Measurements from ENCODE around the gene TMEM178B. TPM values are rescaled to one million over a fixed set of nuclear protein-coding genes. Genes with fewer than 3 reads are reported as not detected.
A peak's percentile ranks its signal among the peaks of the same experiment; 100 is the strongest.

The TMEM178B gene
- total RNA-seq, 1 donor from 2014 or later: 49.8 TPM

GRCh38 chr7:141203586-141203985 lies 129.7 kb downstream of the TMEM178B start:
- Mint-ChIP-seq H3K4me1 (ENCODE audit: low read depth, unreplicated experiment) (peaks cover 54% of the 10 kb centered on the region), H3K27me3 (ENCODE audit: unreplicated experiment) (peaks cover 9% of the 10 kb centered on the region), H3K4me3 (ENCODE audit: unreplicated experiment) (peak overlapping the region; percentile 40), H3K9me3 (ENCODE audit: unreplicated experiment) (peaks cover 12% of the 10 kb centered on the region), H3K36me3 (ENCODE audit: unreplicated experiment) (no peaks in the 10 kb centered on the region), H3K27ac (ENCODE audit: unreplicated experiment) (peak overlapping the region; percentile 82)
- DNase-seq: no peak
- no peak for TF ChIP-seq CTCF (IDR thresholded peaks at IDR 0.05; ENCODE audit: partially characterized antibody, unreplicated experiment)

- no peak for DNase-seq
- no peaks in the 10 kb centered on the region for H3K27me3 Mint-ChIP-seq (ENCODE audit: unreplicated experiment)
- H3K4me1 Mint-ChIP-seq (ENCODE audit: low read depth, unreplicated experiment): peaks cover 35% of the 10 kb centered on the region
- no peak overlapping the region for H3K4me3 Mint-ChIP-seq (ENCODE audit: unreplicated experiment)
- no peak for TF ChIP-seq CTCF (IDR thresholded peaks at IDR 0.05; ENCODE audit: partially characterized antibody, unreplicated experiment)
- no peaks in the 10 kb centered on the region for H3K36me3 Mint-ChIP-seq (ENCODE audit: unreplicated experiment)
- peaks cover 9% of the 10 kb centered on the region for H3K9me3 Mint-ChIP-seq (ENCODE audit: unreplicated experiment)
- no peak overlapping the region for H3K27ac Mint-ChIP-seq (ENCODE audit: unreplicated experiment)
Observed at GRCh38 chr7:141207661-141208060, 133.8 kb downstream of the TMEM178B start.

DNA sequence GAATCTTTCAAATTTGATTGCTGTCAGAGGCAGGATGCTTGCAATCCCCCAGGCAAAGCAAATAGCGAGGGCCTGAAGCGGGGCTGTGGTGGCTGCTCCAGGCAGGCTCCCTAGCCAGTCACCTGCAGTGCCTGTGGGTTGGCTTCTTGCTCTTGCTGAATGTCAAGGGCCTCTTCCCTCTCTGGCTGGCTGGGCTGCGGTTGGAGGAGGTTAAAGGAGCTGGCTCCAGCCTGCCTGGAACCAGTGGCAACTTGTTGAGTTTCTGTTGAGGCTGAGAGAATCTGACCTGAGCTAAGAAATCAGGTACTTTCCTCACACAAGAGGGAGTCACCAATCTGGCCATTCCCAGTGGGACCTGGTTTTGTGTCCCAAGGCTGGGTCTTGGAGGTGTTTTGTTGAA lies 134.7 kb downstream of the TMEM178B start:
- no peaks in the 10 kb centered on the region for H3K27me3 Mint-ChIP-seq (ENCODE audit: unreplicated experiment)
- H3K4me3 Mint-ChIP-seq (ENCODE audit: unreplicated experiment): no peak overlapping the region
- DNase-seq: no peak
- peaks cover 33% of the 10 kb centered on the region for H3K4me1 Mint-ChIP-seq (ENCODE audit: low read depth, unreplicated experiment)
- TF ChIP-seq CTCF (IDR thresholded peaks at IDR 0.05; ENCODE audit: partially characterized antibody, unreplicated experiment): no peak
- H3K36me3 Mint-ChIP-seq (ENCODE audit: unreplicated experiment): no peaks in the 10 kb centered on the region
- H3K9me3 Mint-ChIP-seq (ENCODE audit: unreplicated experiment): peaks cover 9% of the 10 kb centered on the region
- no peak overlapping the region for H3K27ac Mint-ChIP-seq (ENCODE audit: unreplicated experiment)

DNA sequence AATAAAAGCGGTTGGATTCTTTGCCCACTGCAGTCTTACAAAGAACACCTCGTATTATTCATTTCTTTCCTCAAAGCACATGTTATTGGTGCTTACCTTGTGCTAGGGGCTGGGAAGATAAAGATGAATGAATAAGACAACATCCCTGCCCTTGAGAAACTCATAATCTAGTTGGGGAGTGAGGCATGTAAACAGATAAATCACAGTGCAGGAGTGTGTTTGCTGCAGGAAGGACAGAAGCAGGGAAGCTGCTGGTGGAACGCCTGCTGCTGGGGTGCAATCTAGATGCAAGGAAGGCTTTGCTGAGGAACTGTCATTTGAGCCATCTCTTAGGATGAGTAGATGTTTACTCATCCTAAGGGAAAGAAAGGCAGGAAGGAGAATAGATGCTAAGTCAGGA lies 135.6 kb downstream of the TMEM178B start:
- Mint-ChIP-seq H3K4me1 (ENCODE audit: low read depth, unreplicated experiment) (peaks cover 33% of the 10 kb centered on the region), H3K27me3 (ENCODE audit: unreplicated experiment) (no peaks in the 10 kb centered on the region), H3K27ac (ENCODE audit: unreplicated experiment) (no peak overlapping the region), H3K4me3 (ENCODE audit: unreplicated experiment) (no peak overlapping the region), H3K36me3 (ENCODE audit: unreplicated experiment) (no peaks in the 10 kb centered on the region), H3K9me3 (ENCODE audit: unreplicated experiment) (peaks cover 9% of the 10 kb centered on the region)
- DNase-seq: no peak
- TF ChIP-seq CTCF (IDR thresholded peaks at IDR 0.05; ENCODE audit: partially characterized antibody, unreplicated experiment): no peak

- no peaks in the 10 kb centered on the region for H3K27me3 Mint-ChIP-seq (ENCODE audit: unreplicated experiment)
- peaks cover 37% of the 10 kb centered on the region for H3K4me1 Mint-ChIP-seq (ENCODE audit: low read depth, unreplicated experiment)
Observed at GRCh38 chr7:141210862-141211261, 137.0 kb downstream of the TMEM178B start.

More at GRCh38 chr7:141210862-141211261, 137.0 kb downstream of the TMEM178B start:
- no peak overlapping the region for H3K27ac Mint-ChIP-seq (ENCODE audit: unreplicated experiment)
- H3K4me3 Mint-ChIP-seq (ENCODE audit: unreplicated experiment): peak overlapping the region; percentile 5
- DNase-seq: no peak
- no peak for TF ChIP-seq CTCF (IDR thresholded peaks at IDR 0.05; ENCODE audit: partially characterized antibody, unreplicated experiment)
- no peaks in the 10 kb centered on the region for H3K36me3 Mint-ChIP-seq (ENCODE audit: unreplicated experiment)
- peaks cover 13% of the 10 kb centered on the region for H3K9me3 Mint-ChIP-seq (ENCODE audit: unreplicated experiment)

Measured in glutamatergic neuron (in vitro differentiated cells).